LHCN-M2 (cell line): ENCODE results near the gene TLE1. TPM values are rescaled to one million over a fixed set of nuclear protein-coding genes. Genes with fewer than 3 reads are reported as not detected.
"Not testable (repeated sequence)": the region's sequence is repeated elsewhere in the genome, so short reads cannot be mapped to it uniquely, and the experiment has no call there.

Experiments used
- DNase-seq: peaks from one replicate; pipeline ENCODE4 v3.0.0-alpha.2; 2012; ENCODE audit warnings: low read depth
- polyA plus RNA-seq: library from polyadenylated mRNA; unstranded; fragments of >200 nt; gene quantifications from one replicate; pipeline ENCODE4 v1.2.1, GENCODE V29; 2012; ENCODE audit warnings: missing spikeins
- total RNA-seq: library from RNA; depleted of rRNA; stranded (reverse); fragments of >200 nt; gene quantifications from 2 replicates; pipeline ENCODE4 v1.2.3, GENCODE V29; 2014; rRNA removed

Gene TLE1
- total RNA-seq, result 39.5 and 40.3 TPM in 2 replicates
- polyA plus RNA-seq, result 17.5 TPM

DNA sequence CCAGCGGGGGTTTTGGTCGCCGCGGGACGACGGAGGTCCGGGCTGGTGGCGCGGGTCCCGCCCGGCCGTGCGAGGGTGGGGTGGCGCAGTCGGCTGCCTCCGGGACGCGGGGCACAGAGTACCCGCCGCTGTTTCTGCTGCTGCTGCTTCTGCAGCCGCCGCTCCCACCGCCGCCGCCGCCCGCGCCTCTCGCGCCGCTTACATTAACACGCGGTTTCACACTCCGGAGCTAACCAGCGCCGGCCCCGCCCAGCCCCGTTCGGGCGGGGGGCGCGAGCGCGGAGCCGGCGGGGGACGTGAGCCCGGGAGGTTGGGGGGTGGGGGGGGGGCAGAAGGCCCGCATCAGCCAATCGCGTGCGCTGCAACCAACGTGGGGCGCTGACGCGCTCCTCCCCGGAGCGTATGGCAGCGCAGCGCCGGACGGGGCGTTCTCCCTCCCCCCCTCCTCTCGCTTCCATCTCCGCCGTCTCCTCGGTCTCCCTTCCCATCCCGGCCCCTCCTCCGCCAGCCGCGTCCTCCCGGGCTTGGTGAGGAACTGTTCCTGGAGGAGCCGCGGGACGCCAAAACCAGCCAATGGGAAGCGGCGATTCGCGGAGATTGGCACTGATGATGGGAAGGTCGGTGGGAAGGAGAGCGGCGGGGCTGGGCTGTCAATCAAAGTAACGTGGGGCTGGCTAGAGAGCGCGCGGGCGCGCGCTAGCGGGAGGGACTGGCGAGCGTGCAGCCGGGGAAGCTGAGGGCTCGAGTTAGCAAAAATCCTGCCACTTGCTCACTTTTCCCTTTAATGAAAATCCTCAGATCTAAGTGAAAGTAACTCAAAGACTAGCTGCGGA, at the start of gene TLE1:
TLE1 (minus strand) TSS at position 205 of the 833 bp plus-strand sequence. CDS start 1,307 bp downstream, outside the sequence.
- DNase-seq, result peak; percentile 99

DNA sequence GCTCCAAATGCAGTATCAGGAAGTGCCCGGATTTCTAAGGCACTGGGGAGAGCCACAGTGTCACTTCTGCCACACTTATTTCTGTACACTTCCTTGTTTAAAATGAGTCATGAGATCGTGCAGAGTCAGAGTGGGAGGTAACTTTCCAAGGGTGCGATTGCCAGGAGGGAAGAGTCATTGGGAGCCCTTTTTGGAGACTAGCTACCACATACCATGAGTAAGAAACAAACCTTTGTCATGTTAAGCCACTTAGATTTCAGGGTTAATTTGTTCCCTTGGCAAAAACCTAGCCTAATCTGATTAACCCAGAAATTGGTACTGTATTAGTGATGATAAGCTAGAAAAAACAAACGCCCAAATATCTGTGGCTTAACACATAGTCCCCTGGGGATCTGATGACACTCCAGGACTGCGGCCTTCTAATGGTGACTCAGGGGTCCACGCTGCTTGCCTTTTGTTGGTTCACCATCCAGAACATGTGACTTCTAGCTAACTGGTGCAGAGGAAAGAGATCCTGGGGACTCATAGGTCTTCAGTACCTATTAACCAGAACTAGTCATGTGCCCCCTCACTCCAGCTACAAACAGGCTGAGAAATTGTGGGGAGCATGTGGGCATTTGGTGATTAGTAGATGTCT, 48.6 kb upstream of the TLE1 start:
- peak; percentile 91 for DNase-seq

DNA sequence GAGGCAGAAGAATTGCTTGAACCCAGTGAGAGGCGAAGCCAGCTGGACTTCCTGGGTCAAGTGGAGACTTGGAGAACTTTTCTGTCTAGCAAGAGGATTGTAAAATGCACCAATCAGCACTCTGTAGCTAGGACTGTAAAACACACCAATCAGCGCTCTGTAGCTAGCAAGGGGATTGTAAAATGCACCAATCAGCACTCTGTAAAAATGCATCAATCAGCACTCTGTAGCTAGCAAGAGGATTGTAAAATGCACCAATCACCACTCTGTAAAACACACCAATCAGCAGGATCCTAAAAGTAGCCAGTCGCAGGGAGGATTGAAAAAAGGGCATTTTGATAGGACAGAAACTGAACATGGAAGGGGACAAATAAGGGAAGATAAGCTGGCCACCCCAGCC, 41.2 kb upstream of the TLE1 start:
- DNase-seq, result not testable (repeated sequence)

DNA sequence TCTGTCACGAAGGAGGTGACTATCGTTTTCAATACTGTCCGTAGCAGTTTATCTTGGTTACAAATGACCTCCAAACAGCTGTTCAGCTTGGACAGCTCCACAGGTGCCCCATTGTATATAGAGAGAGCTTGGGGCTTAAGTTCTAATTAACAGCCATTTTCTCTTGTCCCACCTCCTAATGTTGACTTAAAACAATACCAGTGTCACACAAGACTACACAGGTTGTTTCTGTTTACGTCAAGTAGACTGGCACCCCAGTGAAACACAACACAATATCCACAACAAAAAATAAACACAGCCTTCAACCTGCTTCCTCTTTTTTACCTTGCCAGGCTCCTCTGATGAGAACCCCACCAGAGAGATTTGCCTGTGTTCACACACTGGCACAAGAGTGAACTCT, 39.8 kb upstream of the TLE1 start:
- no peak for DNase-seq

DNA sequence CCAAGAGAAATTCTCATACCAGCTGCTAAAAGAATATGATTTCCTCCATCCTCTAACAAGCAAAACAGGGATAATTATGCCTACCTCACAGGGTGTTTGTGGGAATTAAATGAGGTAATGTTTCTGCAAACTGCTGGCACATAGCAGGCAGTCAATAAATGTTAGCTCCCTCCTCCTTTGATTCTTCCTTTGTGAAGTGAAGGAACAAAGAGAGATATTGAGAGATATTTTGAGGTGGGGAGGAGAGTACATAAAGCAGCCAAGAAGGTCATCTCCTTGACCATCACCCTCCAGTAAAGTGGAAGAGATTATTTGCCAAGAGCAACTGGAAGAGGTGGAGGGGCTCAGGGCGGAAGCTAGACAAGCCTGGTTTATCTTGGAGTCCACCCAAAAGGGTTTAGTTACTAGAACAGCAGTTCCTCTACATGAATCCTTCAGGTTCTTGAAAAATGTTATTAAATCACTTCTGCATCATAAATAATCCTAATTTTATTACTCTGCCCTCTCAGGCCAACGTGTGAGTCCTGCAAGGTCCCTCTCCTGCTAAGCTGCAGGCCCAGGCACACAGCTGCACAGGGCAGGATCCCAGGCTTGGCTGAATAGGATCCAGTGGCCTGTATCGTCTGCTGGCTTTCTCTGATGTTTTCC, 35.0 kb upstream of the TLE1 start:
- peak; percentile 21 for DNase-seq

DNA sequence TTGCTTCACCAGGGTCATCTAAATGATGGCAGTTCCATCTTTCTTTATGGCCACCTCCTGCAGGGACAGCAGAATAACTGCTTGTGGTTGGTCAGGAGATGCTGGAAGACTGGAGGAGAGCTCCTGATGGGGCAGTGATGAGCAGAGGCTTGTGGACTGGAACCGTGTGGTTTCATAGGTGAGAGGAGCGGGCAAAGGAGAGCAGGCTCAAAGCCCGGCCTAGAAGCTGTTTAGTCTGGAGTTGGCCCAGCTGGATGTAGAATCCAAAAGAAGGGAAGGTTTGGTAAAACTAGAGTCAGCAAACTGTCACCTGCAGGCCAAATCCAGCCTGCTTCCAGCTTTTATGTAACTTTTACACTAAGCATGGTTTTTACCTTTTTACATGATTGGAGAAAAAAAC, 32.9 kb upstream of the TLE1 start:
- no peak for DNase-seq

DNA sequence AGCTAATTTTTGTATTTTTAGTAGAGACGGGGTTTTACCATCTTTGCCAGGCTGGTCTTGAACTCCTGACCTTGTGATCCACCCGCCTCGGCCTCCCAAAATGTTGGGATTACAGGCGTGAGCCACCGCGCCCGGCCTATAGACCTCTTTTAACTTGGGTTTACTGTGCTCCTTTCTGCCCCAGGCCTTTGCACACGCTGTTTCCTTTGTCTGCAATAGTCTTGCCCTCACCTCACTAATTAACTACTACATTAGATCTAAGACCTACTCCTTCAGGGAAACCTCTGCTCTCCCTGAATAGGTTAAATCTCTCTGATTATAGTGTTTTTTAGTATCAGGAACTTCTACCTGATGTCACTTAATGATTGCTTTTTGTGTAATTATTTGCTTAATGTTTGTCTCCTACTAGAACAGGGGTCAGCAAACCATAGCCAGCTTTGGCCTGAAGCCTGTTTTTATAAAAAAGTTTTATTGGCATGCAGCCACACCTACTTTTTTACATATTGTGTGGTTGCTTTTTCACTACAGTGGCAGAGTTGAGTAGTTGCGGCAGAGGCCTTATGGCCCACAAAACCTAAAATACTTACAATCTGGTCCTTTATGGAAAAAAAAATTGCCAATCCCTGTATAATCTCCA, 31.2 kb upstream of the TLE1 start:
- DNase-seq, result no peak

DNA sequence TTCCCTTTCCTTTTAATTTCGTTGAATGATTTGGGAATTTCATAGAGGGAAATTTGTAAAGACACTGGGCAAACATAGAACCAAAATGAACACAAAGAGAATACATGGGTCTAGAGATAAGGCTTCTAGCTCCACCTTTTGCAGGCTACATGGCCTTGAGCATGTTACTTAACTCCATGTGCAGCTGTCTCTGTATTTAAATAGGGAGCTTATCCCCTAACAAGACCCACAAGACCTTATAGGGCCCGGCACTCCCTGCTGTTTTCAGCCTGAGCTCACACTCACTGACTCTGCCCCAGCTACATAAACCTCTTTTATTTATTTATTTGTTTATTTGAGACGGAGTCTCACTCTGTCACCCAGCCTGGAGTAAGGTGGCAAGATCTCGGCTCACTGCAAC, 30.6 kb upstream of the TLE1 start:
- no peak for DNase-seq

DNA sequence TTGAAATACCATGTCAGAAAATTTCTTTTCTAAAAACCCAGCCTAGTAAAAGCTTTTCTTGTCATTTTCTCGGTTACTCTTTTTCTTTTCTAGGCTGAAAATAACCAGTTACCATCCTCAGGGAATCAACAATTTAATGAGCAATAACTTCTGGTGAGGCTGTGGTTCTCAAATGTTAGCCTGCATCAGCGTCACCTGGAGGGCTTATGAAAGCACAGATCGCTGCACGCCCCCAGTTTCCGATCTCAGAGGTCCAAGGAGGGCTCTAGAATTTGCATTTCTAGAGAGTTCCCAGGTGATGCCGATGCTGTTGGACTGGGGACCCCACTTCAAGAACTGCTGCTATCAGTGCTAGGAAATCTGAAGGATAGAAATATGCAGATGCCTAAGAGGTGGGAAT, 28.9 kb upstream of the TLE1 start:
- no peak for DNase-seq

DNA sequence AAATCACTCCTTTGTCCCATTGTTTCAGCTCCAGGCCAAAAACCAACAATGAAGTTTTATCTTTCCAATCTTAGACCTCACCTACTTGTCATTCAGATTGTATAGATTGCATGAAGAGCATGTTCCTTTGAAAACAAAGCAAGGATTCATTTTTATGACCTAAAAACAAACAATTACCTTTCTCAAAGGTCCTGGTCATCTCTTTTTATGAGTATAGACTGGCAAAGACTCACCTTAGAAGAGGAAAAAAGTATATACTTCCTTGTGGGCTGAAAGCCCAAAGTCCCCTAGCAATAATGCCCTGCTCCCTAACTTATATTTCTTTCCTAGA, 28.4 kb upstream of the TLE1 start:
- no peak for DNase-seq

DNA sequence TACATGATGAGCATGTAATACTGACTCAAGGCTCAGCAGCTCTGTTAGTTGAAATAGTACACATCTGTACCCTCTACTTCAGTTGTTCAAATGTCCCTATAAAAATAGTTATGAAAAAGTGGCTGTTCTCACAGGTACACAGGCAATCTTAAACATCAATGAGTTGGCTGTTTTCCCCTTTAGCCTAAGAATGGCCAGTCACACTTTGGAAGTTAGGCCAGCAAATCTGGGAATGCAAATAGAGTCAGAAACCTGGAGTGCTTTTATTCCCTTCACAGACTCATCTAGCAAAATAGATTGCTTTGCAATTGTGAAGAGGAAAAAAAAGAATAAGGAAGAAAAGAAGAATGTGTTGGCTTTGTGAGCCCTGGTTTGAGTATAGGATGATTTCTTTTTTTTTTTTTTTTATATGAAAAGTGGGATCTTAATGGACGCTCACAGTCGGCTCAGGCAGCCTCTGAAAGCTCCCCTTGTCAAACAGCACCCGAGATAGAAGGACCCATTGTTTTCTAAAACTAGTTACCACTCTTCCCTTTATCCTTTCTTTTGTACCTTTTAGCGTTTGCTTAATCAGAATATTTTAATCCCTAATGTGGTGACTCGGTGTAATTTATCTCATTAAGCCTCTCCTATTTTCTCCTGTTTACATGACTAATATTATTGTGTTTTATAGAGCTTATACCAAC, 27.9 kb upstream of the TLE1 start:
- DNase-seq, result no peak

DNA sequence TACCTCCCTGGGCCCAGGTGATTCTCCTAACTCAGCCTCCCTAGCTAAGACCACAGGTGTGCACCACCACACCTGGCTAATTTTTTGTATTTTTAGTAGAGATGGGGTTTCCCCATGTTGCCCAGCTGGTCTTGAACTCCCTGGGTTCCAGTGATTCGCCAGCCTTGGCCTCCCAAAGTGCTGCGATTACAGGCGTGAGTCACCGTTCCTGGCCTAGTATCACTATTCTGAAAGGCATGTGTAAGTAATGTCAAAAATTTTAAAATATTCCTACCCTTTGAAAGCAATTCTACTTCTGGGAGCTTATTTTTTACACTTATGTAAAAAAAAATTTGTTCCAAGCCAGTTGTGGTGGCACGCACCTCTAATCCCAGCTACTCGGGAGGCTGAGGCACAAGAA, 27.1 kb upstream of the TLE1 start:
- DNase-seq, result no peak

DNA sequence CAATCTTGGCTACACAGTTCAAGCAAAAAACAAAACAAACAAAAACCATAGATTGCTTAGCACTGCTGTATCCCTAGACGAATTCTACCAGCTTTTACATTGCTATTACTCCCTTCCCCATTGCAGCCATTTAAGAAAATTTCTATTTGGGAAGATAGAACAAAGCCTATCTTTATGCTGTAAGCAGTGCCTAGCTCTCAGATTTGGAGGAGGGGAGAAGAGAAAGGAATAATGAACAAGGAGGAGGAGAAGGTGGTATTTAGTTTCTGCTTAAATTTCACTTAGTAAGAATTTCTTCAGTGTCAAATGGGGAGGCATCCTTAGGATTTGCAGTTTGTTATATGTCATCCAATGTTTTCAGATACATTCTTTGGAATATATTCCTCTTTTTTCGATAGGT, 16.2 kb upstream of the TLE1 start:
- no peak for DNase-seq

DNA sequence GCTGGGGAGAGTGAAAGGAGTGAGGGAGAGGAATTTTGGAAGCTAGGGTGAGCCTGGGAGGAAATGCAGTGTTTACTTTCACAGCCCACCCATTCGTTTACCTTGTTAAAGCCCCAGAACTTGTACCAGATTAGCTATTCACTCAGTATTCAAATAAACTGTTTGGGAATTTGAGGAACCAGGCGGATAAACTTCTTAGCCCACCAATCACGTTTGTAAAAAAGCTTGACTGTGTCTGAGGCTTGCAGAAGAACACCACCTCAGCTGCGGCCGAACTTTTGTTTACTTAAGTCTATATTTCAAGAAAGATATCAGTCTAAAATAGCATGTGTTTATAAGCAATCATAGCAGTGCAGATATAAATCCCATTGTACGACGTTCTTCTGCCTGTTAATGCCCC, 5.2 kb upstream of the TLE1 start:
- no peak for DNase-seq

DNA sequence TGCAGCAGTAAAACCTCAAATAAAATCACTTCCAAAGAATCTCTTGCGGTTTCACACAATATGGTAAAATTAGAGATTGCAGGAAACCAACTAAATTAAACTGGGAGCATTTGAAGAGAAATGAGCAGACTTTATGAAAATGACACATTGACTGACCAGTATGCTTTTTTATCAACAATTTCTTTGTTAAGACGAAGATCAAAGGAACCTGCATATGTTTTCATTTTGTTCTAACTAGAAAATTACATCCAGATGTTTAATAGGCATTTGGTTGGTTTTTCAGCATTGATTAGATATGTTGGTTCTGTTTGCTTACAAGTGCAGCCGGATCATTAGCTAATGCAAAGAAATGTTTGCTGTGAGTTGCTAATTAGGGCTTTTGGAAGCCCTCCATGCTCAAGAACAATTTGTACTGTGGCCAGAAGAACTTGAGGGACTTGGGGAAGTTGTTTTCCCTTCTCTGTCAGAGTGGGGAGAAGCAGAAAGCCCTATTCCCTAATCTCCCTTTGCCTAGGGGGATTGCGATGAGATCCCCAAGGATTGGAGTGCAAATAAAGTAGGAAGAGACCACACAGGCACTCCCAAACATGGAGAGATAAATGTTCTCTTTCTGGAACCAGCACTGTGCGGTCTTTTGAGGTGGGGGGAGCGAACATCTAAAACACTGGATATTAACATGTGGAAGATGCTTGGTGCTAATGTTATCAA, 4.5 kb upstream of the TLE1 start:
- DNase-seq, result no peak

DNA sequence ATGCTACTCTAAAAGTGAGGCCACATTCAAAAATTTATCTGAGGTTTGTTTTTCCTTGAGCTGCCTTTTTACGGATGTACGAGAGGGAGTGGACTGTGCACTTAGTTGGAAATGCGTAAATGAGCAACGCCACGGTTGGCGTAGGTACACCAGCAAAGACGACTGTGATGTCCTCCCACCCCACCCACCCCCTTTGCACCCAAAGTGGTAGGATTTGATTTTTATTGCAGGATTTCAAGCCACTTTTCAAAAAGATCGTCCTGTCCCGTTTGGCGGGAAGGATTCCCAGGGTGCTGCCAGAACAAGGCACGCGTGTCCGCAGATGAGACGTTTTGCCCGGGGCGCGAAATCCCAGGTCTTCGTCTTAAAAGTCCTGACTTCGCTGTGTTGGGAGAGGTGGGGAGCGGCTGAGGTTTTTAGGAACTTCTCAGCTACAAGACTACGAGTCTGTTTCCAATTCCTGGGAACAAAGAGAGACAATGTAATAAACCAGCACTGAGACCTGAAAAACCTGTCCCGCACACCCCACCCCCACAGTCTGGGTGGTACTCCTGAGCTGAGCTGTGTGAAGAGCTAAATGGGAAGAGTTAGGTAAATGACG, 1.0 kb upstream of the TLE1 start:
- DNase-seq, result peak; percentile 19

DNA sequence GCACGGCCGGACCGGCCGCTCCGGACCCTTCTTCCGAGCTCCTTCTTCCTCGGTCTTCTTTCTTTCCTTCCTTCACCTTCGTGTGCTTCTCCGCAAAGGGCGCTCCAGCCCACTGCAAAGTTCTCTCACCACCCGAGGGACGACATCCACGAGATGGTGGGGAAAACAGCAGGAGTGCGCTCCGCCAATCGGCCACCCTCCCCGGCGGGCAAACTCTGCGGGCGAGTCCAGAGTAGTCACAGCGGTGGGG, 329 bp downstream of the TLE1 start:
- DNase-seq, result not testable (repeated sequence)

DNA sequence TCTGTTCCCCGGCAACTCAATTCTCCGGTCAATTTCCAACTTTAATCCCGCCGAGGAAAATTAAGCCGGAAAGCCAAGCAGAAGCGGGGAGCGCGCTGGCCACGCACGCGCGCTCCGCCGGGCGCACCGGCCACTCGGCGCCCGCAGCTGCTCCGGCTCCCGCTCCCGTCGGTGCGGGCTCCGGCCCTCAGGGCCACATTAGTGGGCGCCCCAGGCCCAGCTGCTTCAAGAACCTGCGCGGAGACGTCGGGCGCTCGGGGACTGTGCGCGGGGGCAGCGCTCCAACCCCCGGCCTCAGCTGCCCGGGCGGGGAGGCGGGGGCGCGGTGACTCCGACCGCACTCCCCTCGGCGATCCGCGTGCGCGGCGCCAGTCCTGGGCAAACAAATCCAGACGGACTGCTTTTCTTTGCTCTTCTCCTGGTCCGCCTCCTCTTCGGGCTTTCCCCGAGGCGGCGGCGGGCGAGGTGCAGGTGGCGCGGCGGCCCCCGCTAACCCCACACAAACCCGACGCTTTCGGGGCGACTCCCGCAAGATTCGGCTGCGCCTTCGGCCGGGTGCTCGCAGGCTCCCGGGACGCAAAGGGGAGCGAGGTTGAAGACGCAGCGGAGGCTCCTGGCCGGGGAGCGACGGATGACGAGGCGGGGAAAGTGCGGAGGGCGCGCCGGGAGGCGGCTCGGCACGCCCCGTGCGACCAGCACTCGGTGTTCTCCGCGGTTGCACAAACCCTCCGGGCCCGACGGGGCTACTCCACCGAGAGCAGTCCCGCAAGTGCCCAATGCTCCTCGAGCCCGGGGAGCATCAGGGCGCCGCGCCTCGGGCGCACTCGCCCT, 870 bp downstream of the TLE1 start:
- peak; percentile 37 for DNase-seq

DNA sequence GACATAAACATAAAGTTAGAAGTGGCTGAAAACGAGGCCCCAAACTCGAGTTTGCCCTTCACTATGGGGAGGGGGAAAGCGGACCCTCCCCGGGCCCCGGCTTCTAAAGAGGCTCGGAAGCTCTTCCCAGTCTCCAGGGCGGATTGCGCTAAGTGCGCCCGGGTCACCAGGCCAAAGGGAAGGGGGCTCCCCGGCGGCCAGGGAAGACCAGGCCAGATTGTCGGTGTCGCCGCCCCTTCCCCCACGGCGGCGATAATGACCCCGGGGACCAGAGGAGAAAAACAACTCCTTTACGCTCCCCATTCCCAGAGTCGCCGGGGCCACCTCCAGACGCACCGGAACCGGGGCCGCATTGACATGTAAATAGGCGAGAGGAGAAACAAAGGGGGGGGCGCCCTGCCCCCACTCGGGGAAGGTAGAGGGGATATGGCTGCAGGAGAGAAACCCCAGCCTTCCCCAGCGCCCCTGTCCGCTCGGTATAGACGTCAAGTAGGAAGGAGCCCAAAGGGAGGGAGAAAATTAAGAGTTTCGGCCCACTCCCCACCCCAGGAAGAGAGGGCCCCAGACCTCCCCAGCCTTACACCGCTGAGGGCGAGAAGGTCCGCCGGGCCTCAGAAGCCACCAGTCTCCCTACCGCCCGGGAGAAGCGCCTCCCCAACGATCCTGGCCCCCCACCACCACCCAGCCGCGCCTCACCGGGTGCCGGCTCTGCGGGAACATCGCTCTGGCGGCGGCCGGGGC, 1.7 kb downstream of the TLE1 start:
- DNase-seq, result peak; percentile 26
